ENCODE measurements around the gene ABL1.

Gene ABL1

DNA sequence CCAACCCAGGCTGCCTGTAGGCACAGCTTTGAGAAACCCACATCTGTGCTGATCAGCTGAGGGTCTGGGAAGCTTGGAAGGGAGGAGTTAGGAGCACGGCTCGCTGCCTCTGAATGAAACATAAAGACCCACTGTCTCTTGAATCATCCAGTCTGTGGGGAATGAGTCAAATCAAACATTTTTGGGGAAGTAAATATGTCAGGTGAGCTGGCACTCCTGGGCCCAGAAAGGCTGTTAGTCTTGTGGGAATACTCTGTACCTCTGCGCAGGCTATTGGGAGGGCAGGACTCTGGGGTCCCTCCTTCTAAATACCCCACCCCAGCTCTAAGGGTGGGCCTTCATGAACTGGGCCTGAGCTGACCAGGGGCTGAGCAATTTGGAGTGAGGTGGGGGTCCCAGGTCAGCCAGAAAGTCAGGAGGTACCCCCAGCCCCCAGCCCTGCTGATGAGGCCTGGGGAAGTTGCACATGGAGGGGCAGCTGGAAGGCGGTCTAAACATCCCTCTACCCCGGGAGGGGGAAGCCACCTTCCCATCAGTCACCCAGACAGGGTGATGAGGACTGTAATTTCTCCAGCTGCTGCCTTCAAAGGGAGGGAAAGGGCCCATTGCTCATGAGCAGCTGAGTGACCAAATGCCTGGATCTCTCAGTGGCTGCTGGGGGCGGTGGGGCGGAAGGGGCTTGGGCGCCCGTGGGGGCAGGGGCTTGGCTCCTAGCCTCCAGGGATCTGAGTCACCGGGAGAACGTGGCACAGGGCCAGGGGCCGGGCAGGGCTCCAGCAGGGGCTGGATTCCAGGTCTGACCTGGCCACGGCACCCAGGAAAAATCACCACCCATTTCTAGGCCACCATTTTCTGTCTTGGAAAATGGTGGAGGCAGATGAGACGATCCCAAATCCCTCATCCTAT is 93.2 kb downstream of the ABL1 start:
- H4K20me1 ChIP-seq (ENCODE audit: insufficient read depth, low read length) = no peaks in the 10 kb centered on the region
- no peaks in the 10 kb centered on the region for H3F3A ChIP-seq (ENCODE audit: insufficient read depth, low read length)

DNA sequence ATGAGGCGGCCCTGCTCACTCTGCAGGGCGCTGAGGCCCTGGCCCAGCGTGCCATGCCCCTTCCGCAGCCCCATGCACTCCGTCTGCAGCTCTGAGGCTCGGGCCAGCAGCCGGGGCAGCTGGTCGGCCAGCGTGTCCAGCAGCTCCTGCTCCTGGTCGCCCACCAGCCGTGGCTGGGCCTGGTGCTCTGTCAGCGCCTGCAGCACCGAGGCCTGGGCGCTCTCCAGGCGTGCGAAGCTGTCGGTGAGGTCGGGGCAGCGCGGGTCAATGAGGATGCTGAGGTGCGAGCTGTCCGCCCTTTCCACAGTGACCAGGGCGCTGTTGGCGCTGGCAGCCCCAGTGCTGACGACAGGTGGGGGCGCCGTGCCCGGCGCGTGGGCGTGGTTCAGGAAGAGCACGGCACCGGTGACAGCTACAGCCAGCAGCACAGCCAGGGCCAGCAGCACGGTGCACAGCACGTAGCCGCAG is 94.6 kb downstream of the ABL1 start:
- Histone ChIP-seq H3K4me3 (ENCODE audit: low read depth, low read length, poor library complexity, severe bottlenecking) (no peak overlapping the region), H3K27ac (ENCODE audit: low read depth, low read length, poor library complexity, severe bottlenecking) (no peak overlapping the region), H3F3A (ENCODE audit: insufficient read depth, low read length) (no peaks in the 10 kb centered on the region), H3K79me2 (ENCODE audit: insufficient read depth, low read length) (no peaks in the 10 kb centered on the region), H2AFZ (ENCODE audit: low read length) (no peak overlapping the region), H3K9me2 (ENCODE audit: low read depth, low read length) (no peaks in the 10 kb centered on the region), H3K9me3 (ENCODE audit: low read length) (no peaks in the 10 kb centered on the region), H3K4me1 (ENCODE audit: insufficient read depth, low read length, severe bottlenecking) (no peaks in the 10 kb centered on the region), H4K20me1 (ENCODE audit: insufficient read depth, low read length) (no peaks in the 10 kb centered on the region), H3K9ac (ENCODE audit: low read length) (no peak overlapping the region), H3K36me3 (ENCODE audit: insufficient read depth, low read length) (no peaks in the 10 kb centered on the region), H3K27me3 (ENCODE audit: insufficient read depth, low read length) (peaks cover 13% of the 10 kb centered on the region; the same call in 1 of the 2 replicates), H3K4me2 (ENCODE audit: low read length) (no peak overlapping the region)
- TF ChIP-seq CTCF (IDR thresholded peaks at IDR 0.05; ENCODE audit: low read length) (no peak), EZH2 (IDR thresholded peaks at IDR 0.05; ENCODE audit: borderline replicate concordance, low read length) (no peak)

More for the DNA sequence above, 93.2 kb downstream of the ABL1 start:
- no peaks in the 10 kb centered on the region for H3K79me2 ChIP-seq (ENCODE audit: insufficient read depth, low read length)
- H2AFZ ChIP-seq (ENCODE audit: low read length) = no peak overlapping the region
- no peak overlapping the region for H3K4me2 ChIP-seq (ENCODE audit: low read length)
- H3K27ac ChIP-seq (ENCODE audit: low read depth, low read length, poor library complexity, severe bottlenecking) = no peak overlapping the region
- H3K4me1 ChIP-seq (ENCODE audit: insufficient read depth, low read length, severe bottlenecking) = no peaks in the 10 kb centered on the region
- TF ChIP-seq CTCF (IDR thresholded peaks at IDR 0.05; ENCODE audit: low read length) (no peak), EZH2 (IDR thresholded peaks at IDR 0.05; ENCODE audit: borderline replicate concordance, low read length) (no peak)
- no peak overlapping the region for H3K9ac ChIP-seq (ENCODE audit: low read length)
- no peak overlapping the region for H3K4me3 ChIP-seq (ENCODE audit: low read depth, low read length, poor library complexity, severe bottlenecking)
- H3K36me3 ChIP-seq (ENCODE audit: insufficient read depth, low read length) = no peaks in the 10 kb centered on the region
- no peaks in the 10 kb centered on the region for H3K9me2 ChIP-seq (ENCODE audit: low read depth, low read length)
- H3K27me3 ChIP-seq (ENCODE audit: insufficient read depth, low read length) = peaks cover 13% of the 10 kb centered on the region; the same call in 1 of the 2 replicates
- H3K9me3 ChIP-seq (ENCODE audit: low read length) = no peaks in the 10 kb centered on the region

DNA sequence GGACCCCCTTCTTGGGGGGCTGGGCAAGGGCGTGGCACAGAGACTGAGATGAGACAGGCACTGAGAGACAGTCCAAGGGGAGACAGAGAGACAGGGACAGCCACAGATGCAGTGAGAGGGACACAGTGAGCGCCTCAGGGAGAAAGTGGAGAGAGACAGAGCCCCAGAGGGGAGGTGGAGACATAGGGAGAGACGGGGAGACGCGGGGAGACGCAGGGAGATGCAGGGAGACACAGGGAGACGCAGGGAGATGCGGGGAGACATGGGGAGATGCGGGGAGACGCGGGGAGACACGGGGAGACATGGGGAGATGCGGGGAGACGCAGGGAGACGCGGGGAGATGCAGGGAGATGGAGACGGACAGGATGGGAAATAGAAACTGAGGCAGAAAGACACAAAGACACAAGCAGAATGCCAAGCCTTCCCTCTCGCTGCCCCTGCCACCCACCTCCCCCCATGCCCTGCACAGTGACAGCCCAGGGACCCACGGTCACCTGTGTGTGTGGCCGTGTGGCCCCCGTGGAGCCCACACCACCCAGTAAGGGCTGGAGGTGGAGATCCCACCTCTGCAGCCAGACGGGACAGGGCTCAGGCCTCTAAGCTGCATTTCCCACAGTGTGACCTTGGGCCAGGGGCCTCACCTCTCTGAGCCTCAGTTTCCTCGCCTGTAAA is 95.2 kb downstream of the ABL1 start:
- Histone ChIP-seq H3K4me2 (ENCODE audit: low read length) (no peak overlapping the region), H3K9ac (ENCODE audit: low read length) (no peak overlapping the region)
- TF ChIP-seq CTCF (IDR thresholded peaks at IDR 0.05; ENCODE audit: low read length) (no peak), EZH2 (IDR thresholded peaks at IDR 0.05; ENCODE audit: borderline replicate concordance, low read length) (no peak)

More for the DNA sequence above, 95.2 kb downstream of the ABL1 start:
- Histone ChIP-seq H3K36me3 (ENCODE audit: insufficient read depth, low read length) (no peaks in the 10 kb centered on the region), H3K27ac (ENCODE audit: low read depth, low read length, poor library complexity, severe bottlenecking) (no peak overlapping the region), H3K79me2 (ENCODE audit: insufficient read depth, low read length) (no peaks in the 10 kb centered on the region), H3K9me3 (ENCODE audit: low read length) (no peaks in the 10 kb centered on the region), H3K27me3 (ENCODE audit: insufficient read depth, low read length) (peaks cover 13% of the 10 kb centered on the region; the same call in 1 of the 2 replicates), H3K4me3 (ENCODE audit: low read depth, low read length, poor library complexity, severe bottlenecking) (no peak overlapping the region), H3K4me1 (ENCODE audit: insufficient read depth, low read length, severe bottlenecking) (no peaks in the 10 kb centered on the region), H4K20me1 (ENCODE audit: insufficient read depth, low read length) (no peaks in the 10 kb centered on the region), H3F3A (ENCODE audit: insufficient read depth, low read length) (no peaks in the 10 kb centered on the region), H3K9me2 (ENCODE audit: low read depth, low read length) (no peaks in the 10 kb centered on the region), H2AFZ (ENCODE audit: low read length) (no peak overlapping the region)

Data from OCI-LY1 (cell line).